HG02571 (cell line): ENCODE measurements around the gene P2RY2.

Source experiments
- ATAC-seq: cut with Tn5 transposase; IDR thresholded peaks from one replicate; pipeline ENCODE4 v1.9.1; 2021; ENCODE audit warnings: mild to moderate bottlenecking, moderate library complexity; ENCODE audit not compliant: unreplicated experiment

The P2RY2 gene

GRCh38 chr11:73281796-73282660, 63.9 kb downstream of the P2RY2 start:
- ATAC-seq: no peak

GRCh38 chr11:73283276-73284000, 65.4 kb downstream of the P2RY2 start:
- no peak for ATAC-seq

- ATAC-seq: no peak
These were observed 66.0 kb downstream of the P2RY2 start for GRCh38 chr11:73284106-73284505.

GRCh38 chr11:73285721-73286120, 67.6 kb downstream of the P2RY2 start:
- ATAC-seq: no peak
